ENCODE results near the gene AKR1E2. TPM values are rescaled to one million over a fixed set of nuclear protein-coding genes. Genes with fewer than 3 reads are reported as not detected.

The AKR1E2 gene
- total and polyA plus RNA-seq, 2 experiments from 2014 or later, result 5.2 to 16.0 TPM

DNA sequence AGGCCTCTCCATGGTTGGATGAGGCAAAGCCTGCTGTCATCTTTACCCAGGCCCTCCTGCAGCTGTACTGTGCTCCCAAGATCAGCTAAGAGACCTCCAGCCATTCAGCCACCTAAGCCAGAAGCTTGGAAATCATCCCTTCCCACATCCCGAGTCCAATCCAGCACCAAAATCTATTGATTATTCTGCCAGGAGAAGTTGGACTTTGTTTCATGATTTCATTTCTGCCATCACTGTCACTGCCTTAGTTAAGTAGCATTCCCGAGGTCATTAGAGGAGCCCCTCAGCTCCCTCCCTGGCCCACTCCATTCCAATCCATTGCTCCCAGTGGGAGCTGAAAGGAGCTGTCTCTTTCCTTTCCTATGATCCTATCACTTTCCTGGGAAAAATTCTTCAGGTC lies 14.1 kb downstream of the AKR1E2 start:
- H3K9me2 ChIP-seq (ENCODE audit: insufficient read depth), result no peaks in the 10 kb centered on the region
- no peak overlapping the region for H3K4me2 ChIP-seq (ENCODE audit: unreplicated experiment)
- DNase-seq, result no peak
- no peaks in the 10 kb centered on the region for H3F3A ChIP-seq (ENCODE audit: insufficient read depth)
- no peak overlapping the region for H3K27ac ChIP-seq
- no peaks in the 10 kb centered on the region for H3K27me3 ChIP-seq (replicated peaks; ENCODE audit: insufficient read depth)
- H3K9ac ChIP-seq, result no peak overlapping the region
- no peak overlapping the region for H2AFZ ChIP-seq
- H3K36me3 ChIP-seq (ENCODE audit: low read depth), result no peaks in the 10 kb centered on the region; the same call in 1 of the 2 replicates
- no peak for TF ChIP-seq EZH2 (IDR thresholded peaks at IDR 0.05; ENCODE audit: insufficient read depth, poor library complexity, severe bottlenecking)
- TF ChIP-seq EZH2phosphoT487 (IDR thresholded peaks at IDR 0.05; ENCODE audit: insufficient read depth, low read depth), result no peak
- in situ Hi-C loops (cut with MboI), result loop anchor here (10.0 to 25.0 kb wide), 2 partner anchors 465 to 772 kb away; no protein-coding TSS in a partner anchor
- no peaks in the 10 kb centered on the region for H3K4me1 ChIP-seq (ENCODE audit: insufficient read depth)
- no peaks in the 10 kb centered on the region for H4K20me1 ChIP-seq (ENCODE audit: insufficient read depth)
- H3K9me3 ChIP-seq (ENCODE audit: low read depth), result no peaks in the 10 kb centered on the region
- H3K4me3 ChIP-seq, result no peak overlapping the region
- WGBS, 2 experiments (ENCODE audit: low coverage in 1 of 2, low lambda C conversion rate in 2 of 2, missing lambda C conversion rate in 2 of 2), result 63 to 67% methylated on average over 2 of the region's 2 CpGs
- no peaks in the 10 kb centered on the region for H3K79me2 ChIP-seq (ENCODE audit: insufficient read depth)

DNA sequence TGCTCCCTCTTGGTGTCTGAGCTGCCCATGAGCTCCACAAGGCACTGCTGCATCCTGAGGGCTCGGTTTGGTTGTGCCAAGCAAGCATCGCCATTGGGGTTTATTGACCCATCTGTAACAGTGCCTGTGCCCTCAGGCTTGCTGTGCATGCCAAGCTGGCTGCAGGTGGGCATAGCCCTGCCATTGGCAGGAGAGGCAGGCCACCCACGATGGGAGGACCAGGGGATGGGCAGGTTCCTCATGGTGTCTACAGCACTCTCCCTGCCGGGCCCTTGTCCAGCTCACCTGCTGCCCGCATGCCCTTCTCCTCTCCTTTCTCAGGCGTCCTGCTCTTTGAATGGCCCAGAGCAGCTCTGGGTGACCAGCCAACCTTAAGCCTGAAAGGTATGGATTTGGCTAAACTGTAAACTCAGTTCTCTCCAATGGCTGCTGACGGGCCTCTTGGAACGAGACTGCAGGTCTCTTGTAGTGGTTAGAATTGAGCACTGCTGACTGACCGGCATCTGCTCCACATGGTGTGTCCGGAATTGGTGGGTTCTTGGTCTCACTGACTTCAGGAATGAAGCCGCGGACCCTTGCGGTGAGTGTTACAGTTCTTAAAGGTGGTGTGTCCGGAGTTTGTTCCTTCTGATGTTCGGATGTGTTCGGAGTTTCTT lies 17.6 kb downstream of the AKR1E2 start:
- Histone ChIP-seq H3K27ac (no peak overlapping the region), H3K9me2 (ENCODE audit: insufficient read depth) (no peaks in the 10 kb centered on the region), H3K27me3 (replicated peaks; ENCODE audit: insufficient read depth) (no peaks in the 10 kb centered on the region), H2AFZ (no peak overlapping the region), H3K79me2 (ENCODE audit: insufficient read depth) (no peaks in the 10 kb centered on the region), H4K20me1 (ENCODE audit: insufficient read depth) (no peaks in the 10 kb centered on the region), H3K4me1 (ENCODE audit: insufficient read depth) (peaks cover 17% of the 10 kb centered on the region), H3K36me3 (ENCODE audit: low read depth) (no peaks in the 10 kb centered on the region), H3K4me3 (no peak overlapping the region), H3F3A (ENCODE audit: insufficient read depth) (peaks cover 20% of the 10 kb centered on the region), H3K9ac (no peak overlapping the region), H3K9me3 (ENCODE audit: low read depth) (no peaks in the 10 kb centered on the region), H3K4me2 (ENCODE audit: unreplicated experiment) (no peak overlapping the region)
- 91 to 92% methylated on average over 16 of the region's 16 CpGs for WGBS, 2 experiments (ENCODE audit: low coverage in 1 of 2, low lambda C conversion rate in 2 of 2, missing lambda C conversion rate in 2 of 2)
- in situ Hi-C loops (cut with MboI), result loop anchor here (10.0 to 25.0 kb wide), 2 partner anchors 461 to 769 kb away; no protein-coding TSS in a partner anchor
- no peak for DNase-seq
- TF ChIP-seq EZH2 (IDR thresholded peaks at IDR 0.05; ENCODE audit: insufficient read depth, poor library complexity, severe bottlenecking) (no peak), EZH2phosphoT487 (IDR thresholded peaks at IDR 0.05; ENCODE audit: insufficient read depth, low read depth) (no peak)

DNA sequence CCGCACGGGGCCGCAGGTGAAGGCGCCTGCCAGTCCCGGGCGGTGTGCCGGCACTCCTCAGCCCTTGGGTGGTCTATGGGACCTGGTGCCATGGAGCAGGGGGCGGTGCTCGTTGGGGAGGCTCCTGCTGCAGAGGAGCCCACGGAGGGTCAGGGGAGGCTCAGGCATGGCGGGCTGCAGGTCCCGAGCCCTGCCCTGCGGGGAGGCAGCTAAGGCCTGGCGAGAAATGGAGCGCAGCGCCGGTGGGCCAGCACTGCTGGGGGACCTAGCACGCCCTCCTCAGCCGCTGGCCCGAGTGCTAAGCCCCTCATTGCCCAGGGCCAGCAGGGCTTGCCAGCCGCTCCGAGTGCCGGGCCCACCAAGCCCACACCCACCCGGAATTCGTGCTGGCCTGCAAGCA lies 18.9 kb downstream of the AKR1E2 start:
- no peak overlapping the region for H2AFZ ChIP-seq
- H3K27ac ChIP-seq, result no peak overlapping the region
- no peaks in the 10 kb centered on the region for H3K9me2 ChIP-seq (ENCODE audit: insufficient read depth)
- DNase-seq, result no peak
- H3K4me3 ChIP-seq, result no peak overlapping the region
- TF ChIP-seq EZH2phosphoT487 (IDR thresholded peaks at IDR 0.05; ENCODE audit: insufficient read depth, low read depth) (no peak), EZH2 (IDR thresholded peaks at IDR 0.05; ENCODE audit: insufficient read depth, poor library complexity, severe bottlenecking) (no peak)
- peaks cover 17% of the 10 kb centered on the region for H3K4me1 ChIP-seq (ENCODE audit: insufficient read depth)
- H3K27me3 ChIP-seq (replicated peaks; ENCODE audit: insufficient read depth), result no peaks in the 10 kb centered on the region
- in situ Hi-C loops (cut with MboI), result loop anchor here (10.0 to 25.0 kb wide), 2 partner anchors 460 to 767 kb away; no protein-coding TSS in a partner anchor
- no peaks in the 10 kb centered on the region for H4K20me1 ChIP-seq (ENCODE audit: insufficient read depth)
- no peaks in the 10 kb centered on the region for H3K36me3 ChIP-seq (ENCODE audit: low read depth)
- no peaks in the 10 kb centered on the region for H3K9me3 ChIP-seq (ENCODE audit: low read depth)
- WGBS, 2 experiments (ENCODE audit: low coverage in 1 of 2, low lambda C conversion rate in 2 of 2, missing lambda C conversion rate in 2 of 2), result 90 to 92% methylated on average over 18 to 25 of the region's 25 CpGs
- no peaks in the 10 kb centered on the region for H3K79me2 ChIP-seq (ENCODE audit: insufficient read depth)
- H3F3A ChIP-seq (ENCODE audit: insufficient read depth), result peaks cover 27% of the 10 kb centered on the region
- no peak overlapping the region for H3K4me2 ChIP-seq (ENCODE audit: unreplicated experiment)
- H3K9ac ChIP-seq, result no peak overlapping the region

DNA sequence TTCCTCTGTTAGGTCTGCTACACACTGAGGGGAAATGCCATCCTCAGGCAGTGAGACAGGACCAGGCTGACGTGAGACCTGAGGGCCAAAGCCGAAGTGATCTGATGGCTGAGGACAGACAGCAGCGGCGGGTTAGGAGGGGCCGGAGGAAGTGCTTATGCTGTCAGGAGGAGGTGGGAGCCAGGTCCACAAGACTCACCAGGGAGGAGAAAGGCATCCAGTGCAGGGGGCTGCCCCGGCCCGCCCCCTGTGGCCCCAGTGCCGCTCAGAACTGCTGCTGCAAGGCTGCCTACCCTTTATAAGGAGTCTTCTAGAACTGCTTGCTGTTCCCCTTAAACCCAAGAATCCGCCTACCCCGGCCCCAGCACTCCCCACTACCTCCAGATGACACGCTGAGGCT lies 19.8 kb downstream of the AKR1E2 start:
- H3K4me1 ChIP-seq (ENCODE audit: insufficient read depth), result peaks cover 17% of the 10 kb centered on the region
- no peak overlapping the region for H3K4me2 ChIP-seq (ENCODE audit: unreplicated experiment)
- H3K36me3 ChIP-seq (ENCODE audit: low read depth), result no peaks in the 10 kb centered on the region
- WGBS, 2 experiments (ENCODE audit: low coverage in 1 of 2, low lambda C conversion rate in 2 of 2, missing lambda C conversion rate in 2 of 2), result 93 to 98% methylated on average over 11 of the region's 11 CpGs
- no peak overlapping the region for H3K27ac ChIP-seq
- no peak overlapping the region for H2AFZ ChIP-seq
- in situ Hi-C loops (cut with MboI), result loop anchor here (10.0 to 25.0 kb wide), 2 partner anchors 459 to 767 kb away; no protein-coding TSS in a partner anchor
- H4K20me1 ChIP-seq (ENCODE audit: insufficient read depth), result no peaks in the 10 kb centered on the region
- no peak overlapping the region for H3K9ac ChIP-seq
- no peaks in the 10 kb centered on the region for H3K9me2 ChIP-seq (ENCODE audit: insufficient read depth)
- H3K27me3 ChIP-seq (replicated peaks; ENCODE audit: insufficient read depth), result no peaks in the 10 kb centered on the region
- H3K9me3 ChIP-seq (ENCODE audit: low read depth), result no peaks in the 10 kb centered on the region
- H3K79me2 ChIP-seq (ENCODE audit: insufficient read depth), result no peaks in the 10 kb centered on the region
- no peak overlapping the region for H3K4me3 ChIP-seq
- H3F3A ChIP-seq (ENCODE audit: insufficient read depth), result peaks cover 27% of the 10 kb centered on the region
- no peak for TF ChIP-seq EZH2phosphoT487 (IDR thresholded peaks at IDR 0.05; ENCODE audit: insufficient read depth, low read depth)
- no peak for TF ChIP-seq EZH2 (IDR thresholded peaks at IDR 0.05; ENCODE audit: insufficient read depth, poor library complexity, severe bottlenecking)
- DNase-seq, result no peak

All from GM23248 (cell line).